AG09309 (cell line): ENCODE results near the gene ZBTB9.
A peak's percentile ranks its signal among the peaks of the same experiment; 100 is the strongest.

Experiments
- DNase-seq: peaks from one replicate; pipeline ENCODE4 v3.0.0-alpha.2; 2010; ENCODE audit warnings: low read depth
- H3K4me3 ChIP-seq: 2 replicates; pipeline ENCODE4 v1.5.1; 2011; ENCODE audit warnings: mild to moderate bottlenecking, low read depth, low read length, moderate library complexity; ENCODE audit not compliant: control insufficient read depth
- CTCF ChIP-seq: IDR thresholded peaks from 2 replicates; pipeline ENCODE4 v1.5.1; 2011; ENCODE audit warnings: mild to moderate bottlenecking, low read depth, low read length, inconsistent platforms; ENCODE audit not compliant: insufficient read depth, control insufficient read depth; ENCODE audit errors: missing control alignments

Gene ZBTB9, protein sequence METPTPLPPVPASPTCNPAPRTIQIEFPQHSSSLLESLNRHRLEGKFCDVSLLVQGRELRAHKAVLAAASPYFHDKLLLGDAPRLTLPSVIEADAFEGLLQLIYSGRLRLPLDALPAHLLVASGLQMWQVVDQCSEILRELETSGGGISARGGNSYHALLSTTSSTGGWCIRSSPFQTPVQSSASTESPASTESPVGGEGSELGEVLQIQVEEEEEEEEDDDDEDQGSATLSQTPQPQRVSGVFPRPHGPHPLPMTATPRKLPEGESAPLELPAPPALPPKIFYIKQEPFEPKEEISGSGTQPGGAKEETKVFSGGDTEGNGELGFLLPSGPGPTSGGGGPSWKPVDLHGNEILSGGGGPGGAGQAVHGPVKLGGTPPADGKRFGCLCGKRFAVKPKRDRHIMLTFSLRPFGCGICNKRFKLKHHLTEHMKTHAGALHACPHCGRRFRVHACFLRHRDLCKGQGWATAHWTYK

GRCh38 chr6:33454009-33454946, at the start of gene ZBTB9:
TSS of gene ZBTB9 (plus strand) at chr6:33454576. CDS start at chr6:33455101, 525 bp downstream.
- no peak for TF ChIP-seq CTCF
- DNase-seq, result peak; percentile 78
- H3K4me3 ChIP-seq, result peak within 1 kb of the TSS; percentile 70

GRCh38 chr6:33404884-33405283, 49.5 kb upstream of the ZBTB9 start:
- no peak for DNase-seq
- H3K4me3 ChIP-seq, result no peak overlapping the region
- TF ChIP-seq CTCF, result no peak

DNA sequence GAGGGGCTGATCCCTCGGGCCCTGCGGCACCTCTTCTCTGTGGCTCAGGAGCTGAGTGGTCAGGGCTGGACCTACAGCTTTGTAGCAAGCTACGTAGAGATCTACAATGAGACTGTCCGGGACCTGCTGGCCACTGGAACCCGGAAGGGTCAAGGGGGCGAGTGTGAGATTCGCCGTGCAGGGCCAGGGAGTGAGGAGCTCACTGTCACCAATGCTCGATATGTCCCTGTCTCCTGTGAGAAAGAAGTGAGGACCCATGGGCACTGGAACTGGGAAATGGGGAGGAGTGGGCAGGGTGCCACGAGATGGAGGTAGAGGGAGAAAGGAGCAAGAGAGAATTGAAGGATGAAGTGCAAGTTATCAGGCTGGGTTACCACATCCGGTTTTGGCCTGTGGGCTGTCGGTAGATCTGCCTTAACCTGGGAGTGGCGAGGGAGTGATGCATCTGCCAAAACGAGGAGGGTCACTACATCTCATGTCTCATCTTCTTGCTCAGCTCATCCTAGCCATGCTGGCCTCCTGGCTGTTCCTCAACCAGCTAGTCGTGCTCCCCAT, 48.9 kb upstream of the ZBTB9 start:
- DNase-seq, result no peak
- H3K4me3 ChIP-seq, result no peak overlapping the region
- TF ChIP-seq CTCF, result no peak

DNA sequence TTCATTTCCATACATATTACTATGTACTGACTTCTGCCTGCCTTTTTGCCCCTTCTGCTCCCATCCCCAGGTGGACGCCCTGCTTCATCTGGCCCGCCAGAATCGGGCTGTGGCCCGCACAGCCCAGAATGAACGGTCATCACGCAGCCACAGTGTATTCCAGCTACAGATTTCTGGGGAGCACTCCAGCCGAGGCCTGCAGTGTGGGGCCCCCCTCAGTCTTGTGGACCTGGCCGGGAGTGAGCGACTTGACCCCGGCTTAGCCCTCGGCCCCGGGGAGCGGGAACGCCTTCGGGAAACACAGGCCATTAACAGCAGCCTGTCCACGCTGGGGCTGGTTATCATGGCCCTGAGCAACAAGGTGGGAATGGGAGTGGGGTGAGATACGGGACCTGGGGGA, 48.2 kb upstream of the ZBTB9 start:
- no peak for TF ChIP-seq CTCF

GRCh38 chr6:33407132-33407718, 47.2 kb upstream of the ZBTB9 start:
- H3K4me3 ChIP-seq, result no peak overlapping the region
- TF ChIP-seq CTCF, result peak; percentile 41
- DNase-seq, result peak; percentile 39

More for the DNA sequence above, 48.2 kb upstream of the ZBTB9 start:
- no peak for DNase-seq
- no peak overlapping the region for H3K4me3 ChIP-seq
